Transverse colon (tissue), 4 donors: ENCODE measurements around the gene ZFP92. TPM values are rescaled to one million over a fixed set of nuclear protein-coding genes. Genes with fewer than 3 reads are reported as not detected.
A peak's percentile ranks its signal among the peaks of the same experiment; 100 is the strongest.

Source experiments
- DNase-seq: peaks from one replicate; pipeline ENCODE4 v3.0.0-alpha.2; 2019
- H3K27ac ChIP-seq, 4 donors: fragments of 200-600 bp; sonication (generic); 2 replicates each; pipeline ENCODE4 v1.5.1; 2016 to 2018; ENCODE audit warnings: inconsistent platforms in 4 of 4
- H3K27me3 ChIP-seq: fragments of 200-600 bp; sonication (generic); 2 replicates; pipeline ENCODE4 v1.5.1; 2017; ENCODE audit warnings: inconsistent platforms
- H3K36me3 ChIP-seq, 4 donors: fragments of 200-600 bp; sonication (generic); 2 replicates each; pipeline ENCODE4 v1.5.1; 2017 to 2019; ENCODE audit warnings: inconsistent platforms in 4 of 4
- H3K4me1 ChIP-seq, 4 donors: fragments of 200-600 bp; sonication (generic); 2 replicates each; pipeline ENCODE4 v1.5.1; 2017 to 2020; ENCODE audit warnings: inconsistent platforms in 4 of 4
- H3K4me3 ChIP-seq, 4 donors: fragments of 200-600 bp; sonication (generic); 1 replicate in 1 of 4; 2 replicates in 3 of 4; pipeline versions ENCODE4 v1.5.1 to v1.6.1; 2017 to 2019; ENCODE audit warnings: inconsistent platforms in 4 of 4
- H3K9me3 ChIP-seq, 2 donors: fragments of 200-600 bp; sonication (generic); 2 replicates each; pipeline ENCODE4 v1.5.1; 2017 to 2019; ENCODE audit warnings: inconsistent platforms in 2 of 2
- EP300 ChIP-seq: sonication (generic); formaldehyde crosslinking; IDR thresholded peaks from one replicate; pipeline ENCODE4 v1.6.1; 2017; ENCODE audit warnings: antibody characterized with exemption, low read depth
- POLR2A ChIP-seq: fragments of 450-650 bp; IDR thresholded peaks from one replicate; pipeline ENCODE4 v1.6.1; 2016; ENCODE audit warnings: antibody characterized with exemption, mild to moderate bottlenecking, moderate library complexity
- POLR2AphosphoS5 ChIP-seq, 3 donors: sonication (generic); formaldehyde crosslinking; IDR thresholded peaks; one replicate each; pipeline ENCODE4 v1.6.1; 2016; ENCODE audit warnings: antibody characterized with exemption in 3 of 3
- WGBS, 2 donors: methylation state at CpG; one replicate each; pipeline ENCODE4 v1.1.5; 2018; ENCODE audit warnings: low coverage in 1 of 2; 5-methylcytosine and 5-hydroxymethylcytosine counted together
- in situ Hi-C, 4 donors: fragments of 200-750 bp; cut with MboI; loops; one replicate each; pipeline versions ENCODE4 v1.15.0 to v1.15.1; 2017; ENCODE audit warnings: low sequenced_read_pairs in 3 of 4, low pct_ligation_motif_present in 1 of 4, low pct_unique_long_range_greater_than_20kb in 1 of 4
- intact Hi-C: fragments of 100-400 bp; cut with DNase I; formaldehyde crosslinking; loops from one replicate; pipeline ENCODE4 v1.15.1; 2023; ENCODE audit warnings: low total_unique reads
- total RNA-seq, 4 donors: library from RNA; depleted of rRNA; stranded (reverse); fragments of >200 nt; gene quantifications; one replicate each; pipeline ENCODE4 v1.1.0, GENCODE V29; 2016
- TF ChIP-seq, protein P1 (sequence below), 5 experiments: fragments of 200-600 bp in 3 of 5; fragments of 450-650 bp in 2 of 5; sonication (generic) in 3 of 5; IDR thresholded peaks; 1 replicate in 2 of 5; 2 replicates in 3 of 5; pipeline ENCODE4 v1.5.1; 2016 to 2017; ENCODE audit warnings: antibody characterized with exemption in 5 of 5, inconsistent platforms in 3 of 5, mild to moderate bottlenecking in 2 of 5, moderate library complexity in 1 of 5

ZFP92 gene
- total RNA-seq, 4 donors from 2014 or later = 0.27 to 3.0 (median 1.3) TPM

- Histone ChIP-seq H3K27ac (no peak overlapping the region), H3K4me1 (no peaks in the 10 kb centered on the region), H3K4me3 (no peak overlapping the region), H3K27me3 (no peaks in the 10 kb centered on the region), H3K9me3 (no peaks in the 10 kb centered on the region), H3K36me3 (no peaks in the 10 kb centered on the region)
- no peak for DNase-seq
- intact Hi-C loops (no loop called here), in situ Hi-C loops (no loop called here)
- 84% methylated on average over 26 of the region's 27 CpGs; no CpG with 5 or more reads in 1 of the 2 donors for WGBS, 2 donors
- TF ChIP-seq POLR2AphosphoS5 (IDR thresholded peaks at IDR 0.05) (no peak), POLR2A (no peak), EP300 (no peak)
- TF ChIP-seq, protein P1, sequence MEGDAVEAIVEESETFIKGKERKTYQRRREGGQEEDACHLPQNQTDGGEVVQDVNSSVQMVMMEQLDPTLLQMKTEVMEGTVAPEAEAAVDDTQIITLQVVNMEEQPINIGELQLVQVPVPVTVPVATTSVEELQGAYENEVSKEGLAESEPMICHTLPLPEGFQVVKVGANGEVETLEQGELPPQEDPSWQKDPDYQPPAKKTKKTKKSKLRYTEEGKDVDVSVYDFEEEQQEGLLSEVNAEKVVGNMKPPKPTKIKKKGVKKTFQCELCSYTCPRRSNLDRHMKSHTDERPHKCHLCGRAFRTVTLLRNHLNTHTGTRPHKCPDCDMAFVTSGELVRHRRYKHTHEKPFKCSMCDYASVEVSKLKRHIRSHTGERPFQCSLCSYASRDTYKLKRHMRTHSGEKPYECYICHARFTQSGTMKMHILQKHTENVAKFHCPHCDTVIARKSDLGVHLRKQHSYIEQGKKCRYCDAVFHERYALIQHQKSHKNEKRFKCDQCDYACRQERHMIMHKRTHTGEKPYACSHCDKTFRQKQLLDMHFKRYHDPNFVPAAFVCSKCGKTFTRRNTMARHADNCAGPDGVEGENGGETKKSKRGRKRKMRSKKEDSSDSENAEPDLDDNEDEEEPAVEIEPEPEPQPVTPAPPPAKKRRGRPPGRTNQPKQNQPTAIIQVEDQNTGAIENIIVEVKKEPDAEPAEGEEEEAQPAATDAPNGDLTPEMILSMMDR (IDR thresholded peaks at IDR 0.05) = no peak
Measured at GRCh38 chrX:153397256-153397960, 13.9 kb upstream of the ZFP92 start.

DNA sequence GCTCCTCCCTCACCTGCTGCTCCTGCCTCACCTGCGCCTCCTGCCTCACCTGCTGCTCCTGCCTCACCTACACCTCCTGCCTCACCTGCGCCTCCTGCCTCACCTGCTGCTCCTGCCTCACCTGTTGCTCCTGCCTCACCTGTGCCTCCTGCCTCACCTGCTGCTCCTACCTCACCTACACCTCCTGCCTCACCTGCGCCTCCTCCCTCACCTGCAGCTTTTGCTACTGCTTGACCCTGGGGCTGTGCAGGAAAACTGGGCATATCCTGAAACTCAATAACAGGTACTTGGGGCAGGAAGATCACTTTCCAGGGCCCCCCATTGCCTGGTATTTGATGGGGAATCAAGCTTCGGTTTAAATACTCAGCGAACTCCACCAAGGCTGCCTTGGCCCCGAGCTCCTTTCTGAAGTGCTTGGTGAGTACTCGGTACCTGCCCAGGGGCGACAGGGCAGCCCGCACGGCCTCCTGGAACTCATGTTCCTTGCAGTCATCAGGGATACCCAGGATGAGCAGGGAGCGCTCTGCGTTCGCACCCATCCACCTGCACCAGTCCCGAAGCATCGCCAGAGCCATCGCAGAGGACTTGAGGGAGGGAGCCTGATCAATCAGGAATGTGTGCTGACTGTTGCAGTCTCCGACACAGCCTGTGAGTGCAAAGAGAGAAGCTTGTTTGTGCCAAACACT, 12.9 kb upstream of the ZFP92 start:
- intact Hi-C loops (no loop called here), in situ Hi-C loops (no loop called here)
- WGBS, 2 donors = 86% methylated on average over 17 of the region's 17 CpGs; no CpG with 5 or more reads in 1 of the 2 donors

DNA sequence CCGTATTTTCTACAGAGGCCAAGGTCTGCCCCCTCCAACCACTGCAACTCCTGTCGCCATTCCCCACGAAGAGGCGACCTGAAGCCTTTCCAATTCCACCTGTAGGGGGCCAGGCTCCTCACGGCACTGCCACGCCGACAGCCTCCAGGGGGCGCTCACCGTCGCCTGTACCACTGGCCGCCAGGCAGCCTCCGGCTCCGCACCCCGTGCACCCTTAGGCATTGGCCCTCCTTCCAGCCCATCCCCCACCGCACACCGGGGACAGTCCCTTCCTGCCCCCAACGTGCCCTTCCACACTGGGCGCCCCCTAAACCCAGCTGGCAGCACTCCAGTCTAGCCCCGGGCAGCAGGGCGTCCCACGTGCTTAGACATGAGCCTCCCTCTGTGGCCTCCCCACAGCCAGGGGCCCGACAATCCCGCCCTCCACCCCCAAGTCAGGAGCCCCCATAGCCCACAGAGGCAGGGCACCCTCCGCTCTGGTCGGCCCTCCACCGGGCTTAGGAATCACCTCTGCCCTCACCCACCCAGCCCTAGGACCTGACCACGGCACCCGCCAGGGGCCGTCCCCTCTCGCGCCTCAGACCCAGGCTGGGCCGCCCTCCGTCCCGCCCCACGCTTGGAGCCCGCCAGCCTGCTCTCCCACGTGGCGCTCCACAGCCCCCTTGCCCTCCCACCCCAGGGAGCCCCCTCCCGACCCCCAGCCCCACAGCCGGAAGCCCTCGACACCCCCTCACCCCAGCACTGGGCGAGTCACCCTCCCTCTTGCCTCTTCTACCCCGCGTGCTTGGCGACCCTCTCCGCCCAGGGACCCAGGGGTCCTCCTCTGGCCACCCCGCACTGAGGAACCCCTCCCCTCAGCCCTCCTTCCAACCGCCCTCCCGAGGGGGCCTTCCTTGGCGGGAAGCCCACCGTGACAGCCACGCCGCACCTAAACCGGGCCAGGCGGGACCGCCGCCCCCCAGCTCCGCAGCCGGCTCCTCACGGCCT, 10.8 kb upstream of the ZFP92 start:
- no peaks in the 10 kb centered on the region for H3K4me1 ChIP-seq
- H3K9me3 ChIP-seq = no peaks in the 10 kb centered on the region
- intact Hi-C loops = no loop called here
- in situ Hi-C loops = no loop called here
- DNase-seq = peak; percentile 41
- H3K27me3 ChIP-seq = no peaks in the 10 kb centered on the region
- no peak overlapping the region for H3K4me3 ChIP-seq
- no peak overlapping the region for H3K27ac ChIP-seq
- no peaks in the 10 kb centered on the region for H3K36me3 ChIP-seq
- TF ChIP-seq, protein P1 (IDR thresholded peaks at IDR 0.05) = peak; percentile 22 to 47 (median 37)
- TF ChIP-seq POLR2A = no peak
- WGBS, 2 donors = 83% methylated on average over 58 of the region's 60 CpGs; no CpG with 5 or more reads in 1 of the 2 donors

More for the DNA sequence above, 12.9 kb upstream of the ZFP92 start:
- no peaks in the 10 kb centered on the region for H3K9me3 ChIP-seq
- no peak for DNase-seq
- H3K27ac ChIP-seq = no peak overlapping the region
- no peaks in the 10 kb centered on the region for H3K36me3 ChIP-seq
- no peak overlapping the region for H3K4me3 ChIP-seq
- TF ChIP-seq, protein P1 (IDR thresholded peaks at IDR 0.05) = no peak
- TF ChIP-seq EP300 = no peak
- no peak for TF ChIP-seq POLR2AphosphoS5 (IDR thresholded peaks at IDR 0.05)
- no peak for TF ChIP-seq POLR2A
- no peaks in the 10 kb centered on the region for H3K4me1 ChIP-seq
- no peaks in the 10 kb centered on the region for H3K27me3 ChIP-seq
